ENCODE measurements around the gene NR1H2.
"Not testable (repeated sequence)": the region's sequence is repeated elsewhere in the genome, so short reads cannot be mapped to it uniquely, and the experiment has no call there.

The NR1H2 gene

DNA sequence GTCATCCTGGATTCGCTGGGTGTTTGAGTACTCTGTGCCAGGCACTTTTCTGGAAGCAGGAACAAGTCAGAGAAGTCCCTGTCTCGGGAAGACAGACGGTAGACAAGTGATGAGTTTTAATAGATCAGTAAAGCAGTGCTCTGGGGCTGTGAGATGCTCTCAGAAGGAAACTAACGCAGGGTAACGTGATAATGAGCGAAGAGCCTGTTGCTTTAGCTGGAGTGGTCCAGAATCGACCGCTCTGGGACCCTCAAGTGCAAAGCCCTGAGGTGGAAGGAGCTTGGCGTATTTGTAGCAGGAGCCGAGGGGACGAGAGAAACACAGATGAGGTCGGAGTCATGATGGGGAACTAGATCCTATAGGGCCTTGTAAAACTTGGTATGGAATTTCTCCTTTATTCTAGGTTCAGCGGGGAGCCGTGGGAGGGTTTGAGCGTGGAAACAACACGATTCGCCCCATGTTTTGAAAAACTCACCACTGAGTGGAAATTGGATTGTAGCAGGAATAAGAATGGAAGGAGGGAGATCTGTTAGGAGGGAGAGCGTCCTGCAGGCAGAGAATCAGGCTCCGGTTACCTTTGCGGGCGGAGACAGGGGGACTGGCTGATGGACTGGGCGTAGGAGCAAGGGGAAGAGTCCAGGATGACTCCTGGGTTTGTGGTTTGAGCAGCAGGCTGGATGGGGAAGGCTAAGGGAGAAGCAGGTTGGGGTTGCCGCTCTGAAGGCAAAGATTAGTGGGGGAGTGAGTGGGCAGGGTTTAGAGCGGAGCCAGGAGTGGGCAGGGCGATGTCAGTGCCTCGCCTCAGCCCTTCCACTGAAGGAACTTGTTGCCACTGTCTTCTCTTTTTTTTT lies 8.7 kb downstream of the NR1H2 start:
- Histone ChIP-seq H3K4me1 (ENCODE audit: control insufficient read depth in 5 of 5, insufficient read depth in 5 of 5, low read length in 5 of 5) (peaks cover 6 to 28% (median 19%) of the 10 kb centered on the region in 5 donors), H3K4me3 (ENCODE audit: low read depth in 1 of 5, low read length in 5 of 5) (peak overlapping the region; percentile 57 to 75 (median 69)), H3K9me3 (ENCODE audit: control insufficient read depth in 5 of 5, low read length in 5 of 5) (no peaks in the 10 kb centered on the region), H3K27me3 (ENCODE audit: control insufficient read depth in 5 of 5, insufficient read depth in 4 of 5, low read length in 5 of 5) (no peaks in the 10 kb centered on the region), H3K27ac (ENCODE audit: low read depth, low read length) (peak overlapping the region; percentile 69), H3K9ac (ENCODE audit: low read length in 5 of 5) (peak overlapping the region; percentile 22 to 78 (median 74)), H3K36me3 (ENCODE audit: control insufficient read depth in 5 of 5, insufficient read depth in 5 of 5, low read length in 5 of 5) (peaks cover 0 to 31% (median 28%) of the 10 kb centered on the region in 5 donors)

DNA sequence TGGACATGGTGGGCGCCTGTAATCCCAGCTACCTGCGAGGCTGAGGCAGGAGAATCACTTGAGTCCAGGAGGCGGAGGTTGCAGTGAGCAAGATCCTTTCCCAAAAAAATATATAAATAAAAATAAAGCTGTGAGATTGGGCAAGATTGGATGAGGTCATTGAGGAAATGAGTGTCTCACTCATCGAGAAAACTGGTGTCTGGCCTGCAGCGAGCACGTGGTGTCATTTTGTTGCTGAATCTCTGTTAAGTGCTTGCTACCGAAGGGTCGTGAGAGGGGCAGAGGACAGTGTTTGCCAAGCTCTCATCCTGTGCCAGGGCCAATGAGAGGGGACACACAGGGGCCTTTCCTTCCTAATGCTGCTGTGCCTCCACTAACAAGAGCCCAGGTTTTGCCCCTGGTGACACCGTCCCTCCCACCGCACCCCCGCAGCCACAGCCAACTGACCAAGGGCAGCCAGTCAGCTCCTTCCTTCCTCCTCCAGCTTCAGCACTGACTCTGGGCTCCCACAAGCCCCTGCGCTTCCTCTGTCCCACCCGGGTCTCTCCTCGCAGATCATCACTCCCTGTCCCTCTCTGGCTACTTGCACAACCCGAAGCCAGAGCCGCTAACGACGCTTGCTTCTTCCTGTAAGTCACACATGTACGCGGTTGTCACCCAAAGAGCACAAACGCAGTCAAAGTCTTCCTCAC lies 11.1 kb downstream of the NR1H2 start:
- no peak overlapping the region for H3K9ac ChIP-seq (ENCODE audit: low read length in 5 of 5)
- peaks cover 0 to 9% (median 4%) of the 10 kb centered on the region in 5 donors for H3K36me3 ChIP-seq (ENCODE audit: control insufficient read depth in 5 of 5, insufficient read depth in 5 of 5, low read length in 5 of 5)

GRCh38 chr19:50387868-50388245 lies 11.6 kb downstream of the NR1H2 start:
- Histone ChIP-seq H3K4me3 (ENCODE audit: low read depth in 1 of 5, low read length in 5 of 5) (peak overlapping the region in 2 of 5 donors; percentile 28 to 30), H3K27me3 (ENCODE audit: control insufficient read depth in 5 of 5, insufficient read depth in 4 of 5, low read length in 5 of 5) (no peaks in the 10 kb centered on the region), H3K9me3 (ENCODE audit: control insufficient read depth in 5 of 5, low read length in 5 of 5) (no peaks in the 10 kb centered on the region), H3K36me3 (ENCODE audit: control insufficient read depth in 5 of 5, insufficient read depth in 5 of 5, low read length in 5 of 5) (peaks cover 0 to 5% (median 0%) of the 10 kb centered on the region in 5 donors), H3K9ac (ENCODE audit: low read length in 5 of 5) (no peak overlapping the region), H3K4me1 (ENCODE audit: control insufficient read depth in 5 of 5, insufficient read depth in 5 of 5, low read length in 5 of 5) (peaks cover 6 to 28% (median 19%) of the 10 kb centered on the region in 5 donors), H3K27ac (ENCODE audit: low read depth, low read length) (no peak overlapping the region)

More for the DNA sequence above, 11.1 kb downstream of the NR1H2 start:
- H3K4me3 ChIP-seq (ENCODE audit: low read depth in 1 of 5, low read length in 5 of 5) = peak overlapping the region in 2 of 5 donors; percentile 28 to 30
- H3K27me3 ChIP-seq (ENCODE audit: control insufficient read depth in 5 of 5, insufficient read depth in 4 of 5, low read length in 5 of 5) = no peaks in the 10 kb centered on the region
- no peak overlapping the region for H3K27ac ChIP-seq (ENCODE audit: low read depth, low read length)
- H3K9me3 ChIP-seq (ENCODE audit: control insufficient read depth in 5 of 5, low read length in 5 of 5) = no peaks in the 10 kb centered on the region
- H3K4me1 ChIP-seq (ENCODE audit: control insufficient read depth in 5 of 5, insufficient read depth in 5 of 5, low read length in 5 of 5) = peaks cover 6 to 28% (median 19%) of the 10 kb centered on the region in 5 donors

DNA sequence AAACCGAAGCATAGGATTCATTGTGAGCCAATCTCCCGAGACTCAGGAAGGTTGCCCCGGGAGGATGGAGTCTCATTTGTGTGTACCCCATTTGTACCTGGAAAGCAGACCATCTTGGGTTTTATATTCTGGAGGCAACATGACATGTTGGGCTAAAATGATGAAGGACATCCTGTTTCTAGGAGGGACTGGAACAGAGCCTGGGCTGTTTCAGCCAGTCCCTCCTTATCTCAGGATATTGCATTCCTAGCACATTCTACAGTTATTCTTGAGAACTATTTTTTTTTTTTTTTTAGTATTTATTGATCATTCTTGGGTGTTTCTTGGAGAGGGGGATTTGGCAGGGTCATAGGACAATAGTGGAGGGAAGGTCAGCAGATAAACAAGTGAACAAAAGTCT lies 14.0 kb downstream of the NR1H2 start:
- H3K4me3 ChIP-seq (ENCODE audit: low read depth in 1 of 5, low read length in 5 of 5); H3K27me3 ChIP-seq (ENCODE audit: control insufficient read depth in 5 of 5, insufficient read depth in 4 of 5, low read length in 5 of 5); H3K9me3 ChIP-seq (ENCODE audit: control insufficient read depth in 5 of 5, low read length in 5 of 5); H3K4me1 ChIP-seq (ENCODE audit: control insufficient read depth in 5 of 5, insufficient read depth in 5 of 5, low read length in 5 of 5); H3K9ac ChIP-seq (ENCODE audit: low read length in 5 of 5); H3K27ac ChIP-seq (ENCODE audit: low read depth, low read length); H3K36me3 ChIP-seq (ENCODE audit: control insufficient read depth in 5 of 5, insufficient read depth in 5 of 5, low read length in 5 of 5): not testable (repeated sequence)

GRCh38 chr19:50390952-50391351 lies 14.7 kb downstream of the NR1H2 start:
- not testable (repeated sequence) for H3K4me3 ChIP-seq (ENCODE audit: low read depth in 1 of 5, low read length in 5 of 5); H3K4me1 ChIP-seq (ENCODE audit: control insufficient read depth in 5 of 5, insufficient read depth in 5 of 5, low read length in 5 of 5); H3K27me3 ChIP-seq (ENCODE audit: control insufficient read depth in 5 of 5, insufficient read depth in 4 of 5, low read length in 5 of 5); H3K9me3 ChIP-seq (ENCODE audit: control insufficient read depth in 5 of 5, low read length in 5 of 5); H3K9ac ChIP-seq (ENCODE audit: low read length in 5 of 5); H3K27ac ChIP-seq (ENCODE audit: low read depth, low read length); H3K36me3 ChIP-seq (ENCODE audit: control insufficient read depth in 5 of 5, insufficient read depth in 5 of 5, low read length in 5 of 5)

- Histone ChIP-seq H3K36me3 (ENCODE audit: control insufficient read depth in 5 of 5, insufficient read depth in 5 of 5, low read length in 5 of 5) (peaks cover 0 to 3% (median 0%) of the 10 kb centered on the region in 5 donors), H3K4me1 (ENCODE audit: control insufficient read depth in 5 of 5, insufficient read depth in 5 of 5, low read length in 5 of 5) (no peaks in the 10 kb centered on the region), H3K4me3 (ENCODE audit: low read depth in 1 of 5, low read length in 5 of 5) (no peak overlapping the region), H3K9me3 (ENCODE audit: control insufficient read depth in 5 of 5, low read length in 5 of 5) (no peaks in the 10 kb centered on the region), H3K9ac (ENCODE audit: low read length in 5 of 5) (no peak overlapping the region), H3K27ac (ENCODE audit: low read depth, low read length) (no peak overlapping the region), H3K27me3 (ENCODE audit: control insufficient read depth in 5 of 5, insufficient read depth in 4 of 5, low read length in 5 of 5) (no peaks in the 10 kb centered on the region)
Measured at GRCh38 chr19:50392759-50393158, 16.5 kb downstream of the NR1H2 start.

DNA sequence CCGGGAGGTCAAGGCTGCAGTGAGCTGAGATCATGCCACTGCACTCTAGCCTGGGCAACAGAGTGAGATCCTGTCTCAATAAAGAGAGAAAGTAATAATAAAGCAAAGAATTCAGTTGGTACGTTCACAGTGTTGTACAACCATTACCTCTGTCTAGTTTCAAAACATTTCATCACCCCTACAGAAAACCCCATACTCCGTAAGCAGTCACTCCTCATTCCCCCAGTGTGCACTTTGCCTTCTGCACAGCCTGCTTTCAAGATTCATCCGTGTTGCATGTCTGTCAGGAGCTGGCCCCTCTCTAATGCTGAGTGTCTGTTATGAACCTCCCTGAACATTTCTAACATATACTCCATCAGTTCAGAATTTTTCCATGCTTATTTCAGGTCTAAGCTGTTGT lies 17.3 kb downstream of the NR1H2 start:
- Histone ChIP-seq H3K9ac (ENCODE audit: low read length in 5 of 5) (no peak overlapping the region), H3K36me3 (ENCODE audit: control insufficient read depth in 5 of 5, insufficient read depth in 5 of 5, low read length in 5 of 5) (peaks cover 0 to 2% (median 0%) of the 10 kb centered on the region in 5 donors), H3K27ac (ENCODE audit: low read depth, low read length) (no peak overlapping the region), H3K4me3 (ENCODE audit: low read depth in 1 of 5, low read length in 5 of 5) (no peak overlapping the region), H3K4me1 (ENCODE audit: control insufficient read depth in 5 of 5, insufficient read depth in 5 of 5, low read length in 5 of 5) (no peaks in the 10 kb centered on the region), H3K9me3 (ENCODE audit: control insufficient read depth in 5 of 5, low read length in 5 of 5) (no peaks in the 10 kb centered on the region), H3K27me3 (ENCODE audit: control insufficient read depth in 5 of 5, insufficient read depth in 4 of 5, low read length in 5 of 5) (no peaks in the 10 kb centered on the region)

DNA sequence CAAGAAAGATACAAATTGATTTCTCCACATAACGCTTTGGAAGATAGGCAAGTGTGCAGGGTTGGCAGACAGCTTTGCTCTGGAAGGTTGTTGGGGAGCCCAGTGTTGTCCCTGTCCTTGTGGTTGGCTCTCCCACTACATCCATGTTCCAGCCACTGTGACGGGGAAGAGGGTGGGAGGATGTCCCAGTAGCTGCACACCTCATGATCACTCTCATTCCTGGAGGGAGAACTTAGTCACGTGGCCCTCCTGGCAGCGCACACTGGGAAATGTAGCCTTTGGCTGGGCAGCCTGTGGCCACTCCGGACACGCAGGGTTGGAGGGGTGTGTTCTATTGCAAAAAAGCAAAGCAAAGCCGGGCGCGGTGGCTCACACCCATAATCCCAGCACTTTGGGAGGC lies 17.8 kb downstream of the NR1H2 start:
- Histone ChIP-seq H3K27ac (ENCODE audit: low read depth, low read length) (no peak overlapping the region), H3K9me3 (ENCODE audit: control insufficient read depth in 5 of 5, low read length in 5 of 5) (no peaks in the 10 kb centered on the region), H3K36me3 (ENCODE audit: control insufficient read depth in 5 of 5, insufficient read depth in 5 of 5, low read length in 5 of 5) (peaks cover 0 to 5% (median 0%) of the 10 kb centered on the region in 5 donors), H3K4me3 (ENCODE audit: low read depth in 1 of 5, low read length in 5 of 5) (no peak overlapping the region), H3K9ac (ENCODE audit: low read length in 5 of 5) (no peak overlapping the region), H3K4me1 (ENCODE audit: control insufficient read depth in 5 of 5, insufficient read depth in 5 of 5, low read length in 5 of 5) (no peaks in the 10 kb centered on the region), H3K27me3 (ENCODE audit: control insufficient read depth in 5 of 5, insufficient read depth in 4 of 5, low read length in 5 of 5) (no peaks in the 10 kb centered on the region)

DNA sequence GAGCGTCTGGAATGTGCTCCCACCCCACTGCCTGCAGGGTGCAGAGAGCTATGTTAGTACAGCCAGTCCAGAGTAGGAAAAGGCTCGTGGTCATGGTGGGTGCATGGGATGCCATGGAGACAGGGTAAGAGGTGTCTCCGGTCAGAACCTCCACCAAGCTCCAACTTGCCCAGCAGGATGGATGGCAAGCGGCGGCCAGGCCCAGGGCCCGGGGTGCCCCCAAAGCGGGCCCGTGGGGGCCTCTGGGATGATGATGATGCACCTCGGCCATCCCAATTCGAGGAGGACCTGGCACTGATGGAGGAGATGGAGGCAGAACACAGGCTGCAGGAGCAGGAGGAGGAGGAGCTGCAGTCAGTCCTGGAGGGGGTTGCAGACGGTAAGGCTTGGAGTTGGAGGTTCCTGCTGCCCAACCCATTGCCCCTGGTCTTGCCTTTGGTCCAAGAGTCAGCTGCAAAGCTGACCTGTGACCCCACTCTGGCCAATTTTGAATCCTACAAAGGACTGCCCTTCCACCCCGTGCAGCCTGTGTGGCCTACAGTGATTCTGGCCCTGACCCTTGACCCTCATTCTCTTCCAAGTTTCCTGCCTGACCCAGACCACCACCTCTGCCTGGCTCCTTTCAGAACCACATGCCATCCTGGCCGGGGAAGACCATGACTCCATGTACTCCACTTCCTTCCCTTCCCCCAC lies 22.6 kb downstream of the NR1H2 start:
- Histone ChIP-seq H3K27me3 (ENCODE audit: control insufficient read depth in 5 of 5, insufficient read depth in 4 of 5, low read length in 5 of 5) (no peaks in the 10 kb centered on the region), H3K9ac (ENCODE audit: low read length in 5 of 5) (no peak overlapping the region), H3K9me3 (ENCODE audit: control insufficient read depth in 5 of 5, low read length in 5 of 5) (no peaks in the 10 kb centered on the region), H3K4me1 (ENCODE audit: control insufficient read depth in 5 of 5, insufficient read depth in 5 of 5, low read length in 5 of 5) (no peaks in the 10 kb centered on the region), H3K4me3 (ENCODE audit: low read depth in 1 of 5, low read length in 5 of 5) (no peak overlapping the region), H3K27ac (ENCODE audit: low read depth, low read length) (no peak overlapping the region), H3K36me3 (ENCODE audit: control insufficient read depth in 5 of 5, insufficient read depth in 5 of 5, low read length in 5 of 5) (peaks cover 0 to 34% (median 20%) of the 10 kb centered on the region in 5 donors)

GRCh38 chr19:50399368-50399745 lies 23.1 kb downstream of the NR1H2 start:
- Histone ChIP-seq H3K9me3 (ENCODE audit: control insufficient read depth in 5 of 5, low read length in 5 of 5) (no peaks in the 10 kb centered on the region), H3K9ac (ENCODE audit: low read length in 5 of 5) (no peak overlapping the region), H3K4me1 (ENCODE audit: control insufficient read depth in 5 of 5, insufficient read depth in 5 of 5, low read length in 5 of 5) (no peaks in the 10 kb centered on the region), H3K36me3 (ENCODE audit: control insufficient read depth in 5 of 5, insufficient read depth in 5 of 5, low read length in 5 of 5) (peaks cover 0 to 37% (median 23%) of the 10 kb centered on the region in 5 donors), H3K27ac (ENCODE audit: low read depth, low read length) (no peak overlapping the region), H3K27me3 (ENCODE audit: control insufficient read depth in 5 of 5, insufficient read depth in 4 of 5, low read length in 5 of 5) (no peaks in the 10 kb centered on the region), H3K4me3 (ENCODE audit: low read depth in 1 of 5, low read length in 5 of 5) (no peak overlapping the region)

Data from subcutaneous abdominal adipose tissue (tissue), 5 donors.